Loucy (cell line): ENCODE results near the gene GHITM.

ENCODE experiments used
- EZH2phosphoT487 ChIP-seq: fragments of 200-600 bp; IDR thresholded peaks from 2 replicates; pipeline ENCODE4 v1.6.1; 2018; ENCODE audit warnings: antibody characterized with exemption, mild to moderate bottlenecking, moderate library complexity, borderline replicate concordance
- TF ChIP-seq, protein P1 (sequence below): fragments of 200-600 bp; sonication (generic); conservative IDR thresholded peaks from 2 replicates; pipeline ENCODE4 v1.5.1; 2014; ENCODE audit warnings: mild to moderate bottlenecking, antibody characterized with exemption, low read length

DNA sequence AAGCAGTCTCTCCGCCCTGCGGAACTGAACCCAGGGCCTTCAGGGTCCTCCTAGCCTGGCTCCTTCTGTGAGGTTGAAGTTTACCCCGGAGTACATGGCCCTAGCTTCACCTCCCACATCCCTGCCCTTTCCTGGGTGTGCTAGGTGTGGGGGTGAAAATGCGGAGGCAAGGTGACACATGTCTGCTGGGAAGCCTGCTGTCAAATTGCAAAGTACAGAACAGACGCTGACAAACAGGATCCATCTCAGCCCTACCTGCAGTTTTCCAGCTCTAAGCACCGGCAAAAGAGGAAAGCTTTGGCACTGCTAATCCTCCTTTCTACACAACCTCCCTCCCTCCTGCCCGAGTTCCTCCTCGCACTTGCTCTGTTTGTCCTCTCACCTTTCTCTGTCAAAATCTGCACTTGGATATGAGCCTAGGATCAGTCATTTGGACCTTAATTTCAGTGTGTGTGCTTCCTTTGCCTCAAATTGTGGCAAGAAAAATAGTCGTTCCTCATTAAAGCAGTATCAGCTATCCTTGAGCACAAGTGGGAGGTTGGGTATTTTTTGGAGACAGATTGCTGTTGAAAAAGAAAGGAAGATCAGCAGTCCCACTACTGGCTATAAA lies 19.9 kb downstream of the GHITM start:
- TF ChIP-seq, protein P1, sequence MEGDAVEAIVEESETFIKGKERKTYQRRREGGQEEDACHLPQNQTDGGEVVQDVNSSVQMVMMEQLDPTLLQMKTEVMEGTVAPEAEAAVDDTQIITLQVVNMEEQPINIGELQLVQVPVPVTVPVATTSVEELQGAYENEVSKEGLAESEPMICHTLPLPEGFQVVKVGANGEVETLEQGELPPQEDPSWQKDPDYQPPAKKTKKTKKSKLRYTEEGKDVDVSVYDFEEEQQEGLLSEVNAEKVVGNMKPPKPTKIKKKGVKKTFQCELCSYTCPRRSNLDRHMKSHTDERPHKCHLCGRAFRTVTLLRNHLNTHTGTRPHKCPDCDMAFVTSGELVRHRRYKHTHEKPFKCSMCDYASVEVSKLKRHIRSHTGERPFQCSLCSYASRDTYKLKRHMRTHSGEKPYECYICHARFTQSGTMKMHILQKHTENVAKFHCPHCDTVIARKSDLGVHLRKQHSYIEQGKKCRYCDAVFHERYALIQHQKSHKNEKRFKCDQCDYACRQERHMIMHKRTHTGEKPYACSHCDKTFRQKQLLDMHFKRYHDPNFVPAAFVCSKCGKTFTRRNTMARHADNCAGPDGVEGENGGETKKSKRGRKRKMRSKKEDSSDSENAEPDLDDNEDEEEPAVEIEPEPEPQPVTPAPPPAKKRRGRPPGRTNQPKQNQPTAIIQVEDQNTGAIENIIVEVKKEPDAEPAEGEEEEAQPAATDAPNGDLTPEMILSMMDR = no peak
- no peak for TF ChIP-seq EZH2phosphoT487
